ENCODE measurements around the gene EIF3I.

DNA sequence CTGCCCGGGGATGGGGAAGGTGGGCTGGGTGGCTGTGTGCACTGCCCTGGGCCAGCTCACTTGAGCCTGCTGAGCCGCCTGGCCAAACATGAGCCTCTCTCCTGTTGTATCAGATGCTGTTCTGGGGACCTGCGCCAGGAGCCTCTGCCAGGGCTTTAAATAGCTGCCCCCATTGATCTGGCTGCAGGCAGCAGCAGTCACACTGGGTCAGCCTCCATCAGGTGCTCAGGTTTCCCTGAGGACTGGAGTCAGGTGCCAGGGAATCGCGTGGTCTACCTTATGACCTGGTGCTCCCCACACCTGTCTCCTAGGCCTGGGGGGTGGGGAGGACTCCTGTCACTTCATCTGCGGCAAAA lies 22.5 kb upstream of the EIF3I start:
- TF ChIP-seq CTCF (IDR thresholded peaks at IDR 0.05) (no peak), ZFX (IDR thresholded peaks at IDR 0.05; ENCODE audit: borderline replicate concordance) (no peak)

All from 22Rv1 (cell line).